WI38 (cell line): ENCODE measurements around the gene FADS3.
"Not testable (repeated sequence)": the region's sequence is repeated elsewhere in the genome, so short reads cannot be mapped to it uniquely, and the experiment has no call there.

ENCODE experiments used
- H3K4me3 ChIP-seq: 2 replicates; pipeline ENCODE4 v1.5.1; 2011; ENCODE audit warnings: low read depth, mild to moderate bottlenecking, control low read depth, low read length
- TF ChIP-seq, protein P1 (sequence below): IDR thresholded peaks from 2 replicates; pipeline ENCODE4 v1.5.1; 2012; ENCODE audit warnings: low read depth, mild to moderate bottlenecking, control low read depth, low read length

FADS3 gene

DNA sequence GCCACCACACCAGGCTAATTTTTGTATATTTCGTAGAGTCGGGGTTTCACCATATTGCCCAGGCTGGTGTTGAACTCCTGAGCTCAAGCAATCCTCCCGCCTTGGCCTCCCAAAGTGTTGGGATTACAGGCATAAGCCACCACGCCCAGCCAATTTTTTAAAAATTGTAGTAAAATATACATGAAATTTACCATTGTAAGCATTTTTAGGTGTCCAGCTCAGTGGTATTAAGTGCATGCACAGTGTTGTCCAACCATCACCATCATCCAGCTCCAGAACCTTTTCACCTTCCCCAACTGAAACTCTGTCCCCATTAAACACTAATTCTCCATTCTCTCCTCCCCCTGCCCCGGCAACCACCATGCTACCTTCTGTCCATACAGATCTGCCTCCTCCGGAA is 8.5 kb downstream of the FADS3 start:
- TF ChIP-seq, protein P1, sequence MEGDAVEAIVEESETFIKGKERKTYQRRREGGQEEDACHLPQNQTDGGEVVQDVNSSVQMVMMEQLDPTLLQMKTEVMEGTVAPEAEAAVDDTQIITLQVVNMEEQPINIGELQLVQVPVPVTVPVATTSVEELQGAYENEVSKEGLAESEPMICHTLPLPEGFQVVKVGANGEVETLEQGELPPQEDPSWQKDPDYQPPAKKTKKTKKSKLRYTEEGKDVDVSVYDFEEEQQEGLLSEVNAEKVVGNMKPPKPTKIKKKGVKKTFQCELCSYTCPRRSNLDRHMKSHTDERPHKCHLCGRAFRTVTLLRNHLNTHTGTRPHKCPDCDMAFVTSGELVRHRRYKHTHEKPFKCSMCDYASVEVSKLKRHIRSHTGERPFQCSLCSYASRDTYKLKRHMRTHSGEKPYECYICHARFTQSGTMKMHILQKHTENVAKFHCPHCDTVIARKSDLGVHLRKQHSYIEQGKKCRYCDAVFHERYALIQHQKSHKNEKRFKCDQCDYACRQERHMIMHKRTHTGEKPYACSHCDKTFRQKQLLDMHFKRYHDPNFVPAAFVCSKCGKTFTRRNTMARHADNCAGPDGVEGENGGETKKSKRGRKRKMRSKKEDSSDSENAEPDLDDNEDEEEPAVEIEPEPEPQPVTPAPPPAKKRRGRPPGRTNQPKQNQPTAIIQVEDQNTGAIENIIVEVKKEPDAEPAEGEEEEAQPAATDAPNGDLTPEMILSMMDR = no peak
- H3K4me3 ChIP-seq = no peak overlapping the region

DNA sequence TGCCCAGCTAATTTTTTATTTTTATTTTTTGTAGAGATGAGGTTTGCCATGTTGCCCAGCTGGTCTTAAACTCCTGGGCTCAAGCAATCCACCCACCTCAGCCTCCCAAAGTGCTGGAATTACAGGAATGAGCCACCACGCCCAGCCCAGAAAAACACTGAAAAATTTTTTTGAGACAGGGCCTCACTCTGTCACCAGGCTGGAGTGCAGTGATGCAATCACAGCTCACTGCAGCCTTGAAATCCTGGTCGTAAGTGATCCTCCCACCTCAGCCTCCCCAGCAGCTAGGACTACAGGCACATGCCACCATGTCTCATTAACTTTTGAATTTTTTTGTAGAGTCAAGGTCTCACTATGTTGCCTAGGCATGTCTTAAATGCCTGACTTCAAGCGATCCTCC is 9.1 kb downstream of the FADS3 start:
- H3K4me3 ChIP-seq = not testable (repeated sequence)

DNA sequence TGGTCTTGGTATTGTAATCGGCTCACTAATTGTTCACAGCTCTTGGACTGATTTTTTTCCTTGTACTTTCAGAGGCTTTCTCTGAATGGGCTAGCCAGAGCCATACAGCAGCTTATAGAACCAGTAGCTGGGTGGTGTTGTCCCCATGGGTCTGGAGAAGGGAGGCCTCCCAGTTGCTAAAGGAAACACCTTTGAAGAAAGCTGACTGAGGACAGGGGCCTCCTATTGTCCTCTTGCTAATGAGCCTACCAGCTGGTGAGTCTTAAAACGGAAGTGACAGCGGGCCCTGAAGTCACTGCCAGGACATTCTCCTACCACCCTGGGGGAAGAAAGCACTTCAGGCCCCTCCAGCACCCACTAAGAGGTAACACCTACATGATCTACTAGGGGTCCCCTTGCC is 9.9 kb downstream of the FADS3 start:
- H3K4me3 ChIP-seq = no peak overlapping the region

DNA sequence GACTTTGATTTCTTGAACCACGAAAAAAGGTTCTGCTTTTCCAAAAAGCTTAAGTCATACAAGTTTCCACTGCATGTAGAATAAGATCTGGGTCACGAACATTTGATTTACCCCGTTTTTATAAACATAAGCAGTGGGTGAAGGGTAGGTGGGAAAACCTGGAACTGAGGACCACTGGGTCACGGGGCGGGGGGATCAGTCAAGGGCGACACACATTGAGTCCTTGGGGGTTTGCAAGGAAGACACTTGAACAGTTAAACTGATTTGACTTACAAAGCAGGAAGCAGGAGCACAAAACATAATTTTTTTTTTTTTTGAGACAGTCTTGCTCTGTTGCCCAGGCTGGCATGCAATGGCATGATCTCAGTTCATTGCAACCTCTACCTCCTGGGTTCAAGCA is 10.9 kb downstream of the FADS3 start:
- TF ChIP-seq, protein P1 = no peak
- no peak overlapping the region for H3K4me3 ChIP-seq

More for the DNA sequence above, 9.9 kb downstream of the FADS3 start:
- TF ChIP-seq, protein P1 = no peak

DNA sequence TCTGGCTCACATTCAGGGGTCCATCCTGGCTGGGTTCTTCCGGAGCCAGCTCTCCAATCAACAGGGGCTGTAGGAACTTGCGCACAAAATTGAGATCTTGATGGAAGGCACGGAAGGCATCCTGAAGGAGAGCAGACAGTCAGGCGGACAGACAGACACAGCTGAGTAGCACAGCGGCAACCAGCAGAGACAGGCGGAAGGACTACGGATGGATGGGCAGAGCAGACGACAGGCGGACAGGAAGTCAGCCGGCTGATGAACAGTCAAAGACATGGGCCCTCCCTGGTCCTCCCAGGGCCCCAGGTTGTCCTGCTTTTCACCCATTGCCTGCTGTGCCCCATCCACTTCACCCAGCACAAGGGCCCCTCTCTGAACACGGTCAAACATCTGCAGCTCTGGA is 11.3 kb downstream of the FADS3 start:
- TF ChIP-seq, protein P1 = no peak
- H3K4me3 ChIP-seq = no peak overlapping the region

DNA sequence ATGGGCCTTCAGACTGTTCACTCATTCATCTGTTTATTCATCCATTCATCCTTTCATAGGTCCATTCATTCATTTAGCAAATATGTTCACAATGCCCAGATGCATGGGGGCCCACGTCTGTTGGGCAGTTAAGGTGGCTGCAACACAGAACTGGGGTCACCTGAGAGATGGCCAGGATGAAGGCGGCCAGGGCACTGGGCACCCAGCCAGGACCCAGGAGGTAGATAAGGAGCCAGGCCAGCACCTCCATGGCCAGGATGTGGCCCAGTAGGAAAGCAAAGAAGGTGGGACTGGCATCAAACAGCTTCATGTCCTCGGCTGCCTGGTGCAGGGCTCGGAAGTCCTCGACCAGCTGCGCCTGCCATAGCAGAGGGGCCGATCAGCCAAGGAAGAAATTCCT is 12.2 kb downstream of the FADS3 start:
- TF ChIP-seq, protein P1 = no peak
- H3K4me3 ChIP-seq = no peak overlapping the region

DNA sequence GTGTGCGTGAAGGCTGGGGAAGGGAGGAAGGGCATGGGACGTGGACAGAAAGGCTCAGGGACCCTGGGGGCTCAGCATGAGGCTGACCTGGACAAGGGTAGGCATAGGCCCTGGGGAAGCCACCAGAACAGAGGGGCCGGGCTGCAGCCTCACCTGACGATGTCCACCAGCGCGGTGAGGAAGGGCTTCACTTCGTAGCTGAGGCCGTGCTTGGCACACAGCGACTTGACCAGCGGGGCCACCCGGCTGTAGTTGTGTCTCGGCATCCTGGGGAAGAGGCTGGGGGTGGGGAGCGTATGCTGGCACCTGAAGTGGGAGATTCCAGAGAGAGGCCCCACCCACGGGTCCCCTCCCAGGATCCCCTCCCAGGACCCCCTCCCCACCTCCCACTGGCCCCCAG is 15.6 kb downstream of the FADS3 start:
- TF ChIP-seq, protein P1 = no peak
- no peak overlapping the region for H3K4me3 ChIP-seq

DNA sequence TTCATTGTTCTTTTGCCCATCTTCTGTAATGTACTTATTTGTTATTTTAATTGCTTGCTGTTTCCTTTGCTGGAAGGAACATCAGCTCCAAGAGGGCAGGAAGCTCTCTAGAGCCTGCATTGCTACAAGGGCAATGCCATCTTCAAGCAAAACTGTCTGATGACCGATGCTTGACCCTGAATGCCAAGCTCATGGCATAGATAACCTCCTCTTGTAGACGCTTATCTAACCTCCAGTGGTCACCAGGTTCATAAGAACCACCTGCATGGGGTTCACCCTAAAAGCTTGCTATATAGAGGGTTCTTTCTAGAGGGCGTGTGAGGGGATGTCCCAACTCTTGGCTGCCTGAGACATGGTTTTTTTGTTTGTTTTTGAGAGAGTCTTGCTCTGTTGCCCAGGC is 16.5 kb downstream of the FADS3 start:
- H3K4me3 ChIP-seq = no peak overlapping the region
- TF ChIP-seq, protein P1 = no peak
